ENCODE measurements around the gene SDC4. TPM values are rescaled to one million over a fixed set of nuclear protein-coding genes. Genes with fewer than 3 reads are reported as not detected.

SDC4 gene
- total RNA-seq, 1 donor from 2014 or later = 7.4 TPM

DNA sequence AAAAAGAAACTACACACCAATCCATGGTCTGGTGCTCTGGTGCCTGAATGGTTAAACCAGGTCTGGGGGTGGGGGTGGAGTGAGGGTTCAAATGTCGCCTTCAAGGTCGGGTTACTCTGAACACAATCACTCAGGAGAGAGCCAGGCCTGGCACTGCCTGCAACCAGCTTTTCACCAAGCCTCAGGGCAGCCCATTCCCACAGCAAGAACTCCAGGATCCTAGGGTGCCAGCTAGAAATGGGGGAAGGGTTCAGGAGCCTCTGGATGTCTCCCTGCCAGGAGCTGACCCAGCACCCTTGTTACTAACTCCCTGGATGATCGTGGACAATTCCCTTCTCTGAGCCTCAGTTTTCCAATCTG, 6.7 kb downstream of the SDC4 start:
- TF ChIP-seq, protein P1, sequence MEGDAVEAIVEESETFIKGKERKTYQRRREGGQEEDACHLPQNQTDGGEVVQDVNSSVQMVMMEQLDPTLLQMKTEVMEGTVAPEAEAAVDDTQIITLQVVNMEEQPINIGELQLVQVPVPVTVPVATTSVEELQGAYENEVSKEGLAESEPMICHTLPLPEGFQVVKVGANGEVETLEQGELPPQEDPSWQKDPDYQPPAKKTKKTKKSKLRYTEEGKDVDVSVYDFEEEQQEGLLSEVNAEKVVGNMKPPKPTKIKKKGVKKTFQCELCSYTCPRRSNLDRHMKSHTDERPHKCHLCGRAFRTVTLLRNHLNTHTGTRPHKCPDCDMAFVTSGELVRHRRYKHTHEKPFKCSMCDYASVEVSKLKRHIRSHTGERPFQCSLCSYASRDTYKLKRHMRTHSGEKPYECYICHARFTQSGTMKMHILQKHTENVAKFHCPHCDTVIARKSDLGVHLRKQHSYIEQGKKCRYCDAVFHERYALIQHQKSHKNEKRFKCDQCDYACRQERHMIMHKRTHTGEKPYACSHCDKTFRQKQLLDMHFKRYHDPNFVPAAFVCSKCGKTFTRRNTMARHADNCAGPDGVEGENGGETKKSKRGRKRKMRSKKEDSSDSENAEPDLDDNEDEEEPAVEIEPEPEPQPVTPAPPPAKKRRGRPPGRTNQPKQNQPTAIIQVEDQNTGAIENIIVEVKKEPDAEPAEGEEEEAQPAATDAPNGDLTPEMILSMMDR (IDR thresholded peaks at IDR 0.05; ENCODE audit: unreplicated experiment) = no peak
- Mint-ChIP-seq H3K27ac (ENCODE audit: unreplicated experiment) (no peak overlapping the region), H3K4me3 (ENCODE audit: unreplicated experiment) (no peak overlapping the region), H3K36me3 (ENCODE audit: low read depth, unreplicated experiment) (no peaks in the 10 kb centered on the region), H3K27me3 (ENCODE audit: unreplicated experiment) (no peaks in the 10 kb centered on the region), H3K4me1 (ENCODE audit: unreplicated experiment) (peaks cover 49% of the 10 kb centered on the region), H3K9me3 (ENCODE audit: unreplicated experiment) (no peaks in the 10 kb centered on the region)
- DNase-seq (ENCODE audit: low spot score) = no peak

- TF ChIP-seq, protein P1 (IDR thresholded peaks at IDR 0.05; ENCODE audit: unreplicated experiment) = no peak
- Mint-ChIP-seq H3K9me3 (ENCODE audit: unreplicated experiment) (no peaks in the 10 kb centered on the region), H3K27ac (ENCODE audit: unreplicated experiment) (no peak overlapping the region), H3K4me3 (ENCODE audit: unreplicated experiment) (no peak overlapping the region), H3K36me3 (ENCODE audit: low read depth, unreplicated experiment) (no peaks in the 10 kb centered on the region), H3K27me3 (ENCODE audit: unreplicated experiment) (no peaks in the 10 kb centered on the region), H3K4me1 (ENCODE audit: unreplicated experiment) (peaks cover 43% of the 10 kb centered on the region)
- no peak for DNase-seq (ENCODE audit: low spot score)
Observed at GRCh38 chr20:45340951-45341350, 7.3 kb downstream of the SDC4 start.

- H3K27ac Mint-ChIP-seq (ENCODE audit: unreplicated experiment) = no peak overlapping the region
- peaks cover 38% of the 10 kb centered on the region for H3K4me1 Mint-ChIP-seq (ENCODE audit: unreplicated experiment)
- H3K36me3 Mint-ChIP-seq (ENCODE audit: low read depth, unreplicated experiment) = no peaks in the 10 kb centered on the region
- TF ChIP-seq, protein P1 (IDR thresholded peaks at IDR 0.05; ENCODE audit: unreplicated experiment) = no peak
- H3K4me3 Mint-ChIP-seq (ENCODE audit: unreplicated experiment) = no peak overlapping the region
- DNase-seq (ENCODE audit: low spot score) = no peak
- H3K9me3 Mint-ChIP-seq (ENCODE audit: unreplicated experiment) = no peaks in the 10 kb centered on the region
- no peaks in the 10 kb centered on the region for H3K27me3 Mint-ChIP-seq (ENCODE audit: unreplicated experiment)
Observed at GRCh38 chr20:45340236-45340847, 7.9 kb downstream of the SDC4 start.

DNA sequence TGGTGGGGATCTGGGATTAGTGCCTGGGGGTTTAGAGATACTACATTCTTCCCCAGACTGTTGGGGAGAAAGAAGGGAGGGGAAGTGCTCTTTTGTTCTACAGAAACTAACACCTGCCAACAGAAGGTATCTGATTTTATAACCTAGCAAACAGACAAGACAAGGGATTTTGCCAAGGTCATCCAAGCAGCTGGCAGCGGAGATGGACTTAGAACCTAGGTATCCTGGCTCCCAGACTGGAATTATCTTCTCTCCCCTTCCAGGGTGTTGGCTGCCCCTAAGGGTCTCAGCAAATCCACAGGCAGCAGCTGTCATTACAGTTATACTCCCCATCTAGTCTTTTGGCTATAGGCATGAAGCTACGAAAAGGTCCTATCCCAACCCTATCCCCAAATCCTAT, 8.4 kb downstream of the SDC4 start:
- TF ChIP-seq, protein P1 (IDR thresholded peaks at IDR 0.05; ENCODE audit: unreplicated experiment) = no peak
- peaks cover 33% of the 10 kb centered on the region for H3K4me1 Mint-ChIP-seq (ENCODE audit: unreplicated experiment)
- H3K27ac Mint-ChIP-seq (ENCODE audit: unreplicated experiment) = no peak overlapping the region
- no peaks in the 10 kb centered on the region for H3K36me3 Mint-ChIP-seq (ENCODE audit: low read depth, unreplicated experiment)
- no peak overlapping the region for H3K4me3 Mint-ChIP-seq (ENCODE audit: unreplicated experiment)
- no peak for DNase-seq (ENCODE audit: low spot score)
- H3K27me3 Mint-ChIP-seq (ENCODE audit: unreplicated experiment) = no peaks in the 10 kb centered on the region
- no peaks in the 10 kb centered on the region for H3K9me3 Mint-ChIP-seq (ENCODE audit: unreplicated experiment)

GRCh38 chr20:45339084-45339483, 9.1 kb downstream of the SDC4 start:
- Mint-ChIP-seq H3K4me1 (ENCODE audit: unreplicated experiment) (peaks cover 29% of the 10 kb centered on the region), H3K27ac (ENCODE audit: unreplicated experiment) (no peak overlapping the region)

More at GRCh38 chr20:45339084-45339483, 9.1 kb downstream of the SDC4 start:
- no peaks in the 10 kb centered on the region for H3K27me3 Mint-ChIP-seq (ENCODE audit: unreplicated experiment)
- H3K36me3 Mint-ChIP-seq (ENCODE audit: low read depth, unreplicated experiment) = no peaks in the 10 kb centered on the region
- TF ChIP-seq, protein P1 (IDR thresholded peaks at IDR 0.05; ENCODE audit: unreplicated experiment) = no peak
- no peaks in the 10 kb centered on the region for H3K9me3 Mint-ChIP-seq (ENCODE audit: unreplicated experiment)
- DNase-seq (ENCODE audit: low spot score) = no peak
- no peak overlapping the region for H3K4me3 Mint-ChIP-seq (ENCODE audit: unreplicated experiment)

All from endothelial cell (in vitro differentiated cells).